ENCODE measurements around the gene ASCL4.
A peak's percentile ranks its signal among the peaks of the same experiment; 100 is the strongest.

ASCL4 gene

GRCh38 chr12:107736914-107737313, 37.6 kb upstream of the ASCL4 start:
- peaks cover 91% of the 10 kb centered on the region for H3K36me3 ChIP-seq (ENCODE audit: insufficient read depth, low read length)
- no peak overlapping the region for H3K27ac ChIP-seq (ENCODE audit: low read length)
- H3K79me2 ChIP-seq (ENCODE audit: insufficient read depth, low read length) = no peaks in the 10 kb centered on the region
- ATAC-seq (ENCODE audit: insufficient read depth, low read depth) (no peak), DNase-seq (no peak)
- H3K4me2 ChIP-seq (ENCODE audit: insufficient read depth, low read length) = no peak overlapping the region
- no peaks in the 10 kb centered on the region for H3K4me1 ChIP-seq (ENCODE audit: insufficient read depth, low read length)
- H4K20me1 ChIP-seq (ENCODE audit: insufficient read depth, low read length) = no peaks in the 10 kb centered on the region
- no peak overlapping the region for H2AFZ ChIP-seq (ENCODE audit: low read depth, low read length)
- no peak for TF ChIP-seq EZH2 (IDR thresholded peaks at IDR 0.05; ENCODE audit: borderline replicate concordance, low read depth, low read length, severe bottlenecking)
- TF ChIP-seq, protein P1, sequence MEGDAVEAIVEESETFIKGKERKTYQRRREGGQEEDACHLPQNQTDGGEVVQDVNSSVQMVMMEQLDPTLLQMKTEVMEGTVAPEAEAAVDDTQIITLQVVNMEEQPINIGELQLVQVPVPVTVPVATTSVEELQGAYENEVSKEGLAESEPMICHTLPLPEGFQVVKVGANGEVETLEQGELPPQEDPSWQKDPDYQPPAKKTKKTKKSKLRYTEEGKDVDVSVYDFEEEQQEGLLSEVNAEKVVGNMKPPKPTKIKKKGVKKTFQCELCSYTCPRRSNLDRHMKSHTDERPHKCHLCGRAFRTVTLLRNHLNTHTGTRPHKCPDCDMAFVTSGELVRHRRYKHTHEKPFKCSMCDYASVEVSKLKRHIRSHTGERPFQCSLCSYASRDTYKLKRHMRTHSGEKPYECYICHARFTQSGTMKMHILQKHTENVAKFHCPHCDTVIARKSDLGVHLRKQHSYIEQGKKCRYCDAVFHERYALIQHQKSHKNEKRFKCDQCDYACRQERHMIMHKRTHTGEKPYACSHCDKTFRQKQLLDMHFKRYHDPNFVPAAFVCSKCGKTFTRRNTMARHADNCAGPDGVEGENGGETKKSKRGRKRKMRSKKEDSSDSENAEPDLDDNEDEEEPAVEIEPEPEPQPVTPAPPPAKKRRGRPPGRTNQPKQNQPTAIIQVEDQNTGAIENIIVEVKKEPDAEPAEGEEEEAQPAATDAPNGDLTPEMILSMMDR (IDR thresholded peaks at IDR 0.05; ENCODE audit: borderline replicate concordance, extremely low read depth, low read length, poor library complexity, severe bottlenecking) = peak; percentile 6
- no peaks in the 10 kb centered on the region for H3K9me3 ChIP-seq (ENCODE audit: insufficient read depth, low read length, severe bottlenecking)
- no peak overlapping the region for H3K9ac ChIP-seq (ENCODE audit: low read depth, low read length)
- no peaks in the 10 kb centered on the region for H3K27me3 ChIP-seq (ENCODE audit: insufficient read depth, low read length, poor library complexity)
- H3K4me3 ChIP-seq (ENCODE audit: low read depth in 1 of 2, low read length in 2 of 2) = no peak overlapping the region

GRCh38 chr12:107748472-107748871, 26.0 kb upstream of the ASCL4 start:
- H4K20me1 ChIP-seq (ENCODE audit: insufficient read depth, low read length) = peaks cover 15% of the 10 kb centered on the region; the same call in 1 of the 2 replicates
- H3K79me2 ChIP-seq (ENCODE audit: insufficient read depth, low read length) = peaks cover 12% of the 10 kb centered on the region; the same call in 1 of the 2 replicates
- H2AFZ ChIP-seq (ENCODE audit: low read depth, low read length) = no peak overlapping the region
- TF ChIP-seq, protein P1 (IDR thresholded peaks at IDR 0.05; ENCODE audit: borderline replicate concordance, extremely low read depth, low read length, poor library complexity, severe bottlenecking) = no peak
- TF ChIP-seq EZH2 (IDR thresholded peaks at IDR 0.05; ENCODE audit: borderline replicate concordance, low read depth, low read length, severe bottlenecking) = no peak
- H3K4me1 ChIP-seq (ENCODE audit: insufficient read depth, low read length) = 0 out of 2 replicates have a peak, but pooled peaks cover 2% of the 10 kb centered on the region
- DNase-seq = no peak
- no peak overlapping the region for H3K9ac ChIP-seq (ENCODE audit: low read depth, low read length)
- H3K27me3 ChIP-seq (ENCODE audit: insufficient read depth, low read length, poor library complexity) = no peaks in the 10 kb centered on the region
- H3K36me3 ChIP-seq (ENCODE audit: insufficient read depth, low read length) = peaks cover 92% of the 10 kb centered on the region
- H3K9me3 ChIP-seq (ENCODE audit: insufficient read depth, low read length, severe bottlenecking) = no peaks in the 10 kb centered on the region
- H3K4me2 ChIP-seq (ENCODE audit: insufficient read depth, low read length) = no peak overlapping the region
- no peak overlapping the region for H3K27ac ChIP-seq (ENCODE audit: low read length)
- no peak overlapping the region for H3K4me3 ChIP-seq (ENCODE audit: low read depth in 1 of 2, low read length in 2 of 2)
- ATAC-seq (ENCODE audit: insufficient read depth, low read depth) = no peak

GRCh38 chr12:107749083-107749482, 25.4 kb upstream of the ASCL4 start:
- TF ChIP-seq EZH2 (IDR thresholded peaks at IDR 0.05; ENCODE audit: borderline replicate concordance, low read depth, low read length, severe bottlenecking) = no peak
- ATAC-seq (ENCODE audit: insufficient read depth, low read depth) (no peak), DNase-seq (no peak)
- H3K4me2 ChIP-seq (ENCODE audit: insufficient read depth, low read length) = no peak overlapping the region
- no peak overlapping the region for H2AFZ ChIP-seq (ENCODE audit: low read depth, low read length)
- peaks cover 12% of the 10 kb centered on the region; the same call in 1 of the 2 replicates for H3K79me2 ChIP-seq (ENCODE audit: insufficient read depth, low read length)
- no peaks in the 10 kb centered on the region for H3K27me3 ChIP-seq (ENCODE audit: insufficient read depth, low read length, poor library complexity)
- H3K4me1 ChIP-seq (ENCODE audit: insufficient read depth, low read length) = 0 out of 2 replicates have a peak, but pooled peaks cover 2% of the 10 kb centered on the region
- no peak overlapping the region for H3K4me3 ChIP-seq (ENCODE audit: low read depth in 1 of 2, low read length in 2 of 2)
- no peaks in the 10 kb centered on the region for H3K9me3 ChIP-seq (ENCODE audit: insufficient read depth, low read length, severe bottlenecking)
- H3K36me3 ChIP-seq (ENCODE audit: insufficient read depth, low read length) = peaks cover 92% of the 10 kb centered on the region
- H3K9ac ChIP-seq (ENCODE audit: low read depth, low read length) = no peak overlapping the region
- no peak overlapping the region for H3K27ac ChIP-seq (ENCODE audit: low read length)
- peaks cover 15% of the 10 kb centered on the region; the same call in 1 of the 2 replicates for H4K20me1 ChIP-seq (ENCODE audit: insufficient read depth, low read length)

DNA sequence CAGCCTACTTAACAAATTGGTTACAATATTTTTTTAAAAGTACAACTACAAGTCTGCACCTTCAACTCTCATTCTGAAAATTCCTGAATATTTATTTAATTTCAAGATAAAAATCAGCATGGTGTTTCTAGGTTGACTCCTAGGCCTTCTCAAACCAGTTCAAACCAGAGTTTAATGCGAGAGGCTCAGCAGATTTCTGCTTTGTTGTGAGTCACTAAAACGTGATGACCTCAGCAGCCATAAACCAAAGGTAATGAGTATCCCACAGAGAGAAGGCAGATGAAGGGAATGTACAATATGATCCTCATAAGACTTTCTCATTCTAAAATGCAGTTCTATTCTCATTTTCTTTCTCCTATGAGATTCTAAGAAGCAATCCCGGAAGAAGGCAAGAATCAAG, 15.1 kb upstream of the ASCL4 start:
- H3K4me3 ChIP-seq (ENCODE audit: low read depth in 1 of 2, low read length in 2 of 2) = peak overlapping the region; percentile 33 to 82; a peak in 3 of 4 replicates
- no peak for DNase-seq
- H3K27me3 ChIP-seq (ENCODE audit: insufficient read depth, low read length, poor library complexity) = no peaks in the 10 kb centered on the region
- H3K27ac ChIP-seq (ENCODE audit: low read length) = peak overlapping the region; percentile 64
- H3K4me1 ChIP-seq (ENCODE audit: insufficient read depth, low read length) = peaks cover 36% of the 10 kb centered on the region
- H2AFZ ChIP-seq (ENCODE audit: low read depth, low read length) = no peak overlapping the region
- TF ChIP-seq, protein P1 (IDR thresholded peaks at IDR 0.05; ENCODE audit: borderline replicate concordance, extremely low read depth, low read length, poor library complexity, severe bottlenecking) = no peak
- TF ChIP-seq EZH2 (IDR thresholded peaks at IDR 0.05; ENCODE audit: borderline replicate concordance, low read depth, low read length, severe bottlenecking) = no peak
- peak overlapping the region; percentile 81 for H3K4me2 ChIP-seq (ENCODE audit: insufficient read depth, low read length)
- peaks cover 48% of the 10 kb centered on the region for H3K36me3 ChIP-seq (ENCODE audit: insufficient read depth, low read length)
- ATAC-seq (ENCODE audit: insufficient read depth, low read depth) = no peak
- peaks cover 3% of the 10 kb centered on the region; the same call in 1 of the 2 replicates for H4K20me1 ChIP-seq (ENCODE audit: insufficient read depth, low read length)
- no peaks in the 10 kb centered on the region for H3K9me3 ChIP-seq (ENCODE audit: insufficient read depth, low read length, severe bottlenecking)
- H3K9ac ChIP-seq (ENCODE audit: low read depth, low read length) = peak overlapping the region; percentile 80
- peaks cover 33% of the 10 kb centered on the region for H3K79me2 ChIP-seq (ENCODE audit: insufficient read depth, low read length)
